GM19395 (cell line): ENCODE measurements around the gene ZNF385B.
"Not testable (repeated sequence)": the region's sequence is repeated elsewhere in the genome, so short reads cannot be mapped to it uniquely, and the experiment has no call there.

Experiments
- ATAC-seq: cut with Tn5 transposase; IDR thresholded peaks from one replicate; pipeline ENCODE4 v1.9.1; 2021; ENCODE audit warnings: mild to moderate bottlenecking, moderate library complexity; ENCODE audit not compliant: unreplicated experiment

ZNF385B gene

DNA sequence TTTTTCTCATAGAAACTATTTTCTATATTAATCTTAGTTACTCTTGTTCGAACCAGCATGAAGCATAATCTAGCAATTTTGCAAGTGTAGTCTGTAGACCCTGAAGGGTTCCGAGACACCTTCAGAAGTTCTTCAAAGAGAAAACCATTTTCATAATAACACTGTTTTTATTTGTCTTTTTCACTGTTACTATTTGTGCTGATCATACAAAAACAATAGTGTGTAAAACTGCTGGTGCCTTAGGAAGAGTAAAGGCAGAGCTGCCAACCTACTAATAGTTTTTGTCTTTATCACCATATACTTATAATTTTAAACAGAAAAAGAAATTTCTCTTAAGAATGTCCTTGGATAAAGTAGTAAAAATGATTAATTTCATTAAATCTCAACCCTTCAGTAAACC, 218.9 kb downstream of the ZNF385B start:
- no peak for ATAC-seq

DNA sequence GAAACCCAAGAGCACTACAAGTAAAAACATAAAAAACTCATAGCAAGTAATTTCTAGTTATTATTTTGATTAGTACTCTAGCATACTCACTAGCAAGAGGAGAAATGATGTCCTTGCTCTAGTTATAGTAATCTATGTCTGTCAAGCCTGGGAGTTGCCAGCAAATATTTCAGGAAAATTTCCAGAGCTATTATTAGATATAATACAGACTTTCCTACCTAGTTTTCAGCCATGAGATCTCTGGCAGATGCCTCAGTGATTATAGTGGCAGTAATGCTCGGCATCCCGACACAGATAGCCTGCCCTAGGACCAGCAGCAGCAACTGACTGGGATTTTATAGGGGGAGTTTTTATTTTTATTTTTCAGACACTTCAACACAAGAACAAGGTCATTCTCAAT, 224.4 kb downstream of the ZNF385B start:
- ATAC-seq: no peak

DNA sequence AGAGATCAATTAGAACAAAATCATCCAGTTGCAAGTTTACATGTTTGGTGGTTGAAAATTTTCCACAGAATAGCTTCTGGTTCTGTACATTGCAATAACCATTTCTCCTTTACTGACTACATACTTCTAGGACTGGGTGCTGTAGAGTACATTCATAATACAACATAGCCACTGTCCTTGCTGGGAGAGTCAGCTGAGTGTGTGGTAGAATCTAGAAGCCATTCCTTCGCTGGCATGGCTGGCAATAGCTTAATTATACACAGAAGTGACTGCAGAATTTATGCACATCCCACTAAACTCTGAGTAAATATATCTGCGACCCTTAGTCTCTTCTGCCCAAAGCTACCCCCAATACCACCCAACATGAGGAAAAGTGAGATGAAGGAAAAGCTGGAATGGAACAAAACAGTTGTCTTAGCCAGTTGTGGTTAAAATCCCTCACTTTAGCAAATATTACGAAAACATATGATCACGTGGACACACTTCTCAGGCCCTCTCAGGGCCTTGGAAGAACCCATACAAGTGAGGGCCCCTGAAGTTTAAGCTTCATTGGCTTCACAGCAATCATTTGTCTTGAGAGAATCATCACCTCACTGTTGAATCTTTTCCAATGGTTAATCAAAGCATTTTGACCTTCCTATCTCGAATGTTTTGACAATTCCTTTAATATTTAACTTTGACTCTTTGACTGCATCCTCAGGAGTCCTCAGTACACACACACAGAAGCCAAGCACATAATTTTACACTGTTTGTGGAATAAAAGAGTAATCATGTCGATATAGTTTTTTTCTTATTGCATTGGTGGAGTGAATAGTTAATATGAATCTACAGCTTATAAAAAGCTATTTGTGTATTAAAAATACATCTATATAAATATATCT, 225.1 kb downstream of the ZNF385B start:
- no peak for ATAC-seq

DNA sequence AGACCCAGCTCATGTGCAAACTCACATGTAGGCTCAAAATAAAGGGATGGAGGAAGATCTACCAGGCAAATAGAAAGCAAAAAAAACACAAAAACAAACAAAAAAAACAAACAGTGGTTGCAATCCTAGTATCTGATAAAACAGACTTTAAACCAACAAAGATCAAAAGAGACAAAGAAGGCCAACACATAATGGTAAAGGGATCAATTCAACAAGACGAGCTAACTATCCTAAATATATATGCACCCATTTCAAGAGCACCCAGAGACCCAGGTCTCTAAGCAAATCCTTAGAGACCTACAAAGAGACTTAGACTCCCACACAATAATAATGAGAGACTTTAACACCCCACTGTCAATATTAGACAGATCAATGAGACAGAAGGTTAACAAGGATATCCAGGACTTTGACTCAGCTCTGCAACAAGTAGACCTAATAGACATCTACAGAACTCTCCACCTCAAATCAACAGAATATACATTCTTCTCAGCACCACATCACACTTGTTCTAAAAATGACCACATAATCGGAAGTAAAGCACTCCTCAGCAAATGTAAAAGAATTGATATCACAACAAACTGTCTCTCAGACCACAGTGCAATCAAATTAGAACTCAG, 229.5 kb downstream of the ZNF385B start:
- ATAC-seq: not testable (repeated sequence)

DNA sequence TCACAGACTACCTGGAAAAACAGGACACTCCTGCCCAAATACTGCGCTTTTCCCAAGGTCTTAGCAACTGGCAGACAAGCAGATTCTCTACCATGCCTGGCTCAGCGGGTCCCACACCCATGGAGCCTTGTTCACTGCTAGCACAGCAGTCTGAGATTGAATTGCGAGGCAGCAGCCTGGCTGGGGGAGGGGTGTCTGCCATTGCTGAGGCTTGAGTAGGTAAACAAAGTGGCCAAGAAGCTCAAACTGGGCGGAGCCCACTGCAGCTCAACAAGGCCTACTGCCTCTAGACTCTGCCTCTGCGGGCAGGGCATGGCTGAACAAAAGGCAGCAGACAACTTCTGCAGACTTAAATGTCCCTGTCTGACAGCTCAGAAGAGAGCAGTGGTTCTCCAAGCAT, 231.6 kb downstream of the ZNF385B start:
- not testable (repeated sequence) for ATAC-seq

DNA sequence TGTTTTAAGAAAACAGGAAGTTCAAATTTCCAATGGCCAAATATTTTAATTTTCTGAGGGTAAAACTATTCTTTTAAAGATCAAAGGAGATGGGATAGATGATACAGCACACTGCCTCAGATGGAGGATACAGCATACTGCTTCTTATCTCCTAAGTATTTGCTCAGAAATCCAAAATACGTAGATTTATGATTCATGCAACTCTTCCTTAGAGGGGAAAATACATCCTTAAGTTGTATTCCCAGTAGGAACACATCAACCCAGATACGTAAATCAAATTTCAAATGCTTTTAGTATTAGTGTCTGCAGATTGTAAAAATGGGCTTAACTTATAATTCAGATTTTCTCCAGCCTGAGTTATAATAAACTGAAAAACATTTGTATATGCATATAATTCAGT, 235.2 kb downstream of the ZNF385B start:
- no peak for ATAC-seq

DNA sequence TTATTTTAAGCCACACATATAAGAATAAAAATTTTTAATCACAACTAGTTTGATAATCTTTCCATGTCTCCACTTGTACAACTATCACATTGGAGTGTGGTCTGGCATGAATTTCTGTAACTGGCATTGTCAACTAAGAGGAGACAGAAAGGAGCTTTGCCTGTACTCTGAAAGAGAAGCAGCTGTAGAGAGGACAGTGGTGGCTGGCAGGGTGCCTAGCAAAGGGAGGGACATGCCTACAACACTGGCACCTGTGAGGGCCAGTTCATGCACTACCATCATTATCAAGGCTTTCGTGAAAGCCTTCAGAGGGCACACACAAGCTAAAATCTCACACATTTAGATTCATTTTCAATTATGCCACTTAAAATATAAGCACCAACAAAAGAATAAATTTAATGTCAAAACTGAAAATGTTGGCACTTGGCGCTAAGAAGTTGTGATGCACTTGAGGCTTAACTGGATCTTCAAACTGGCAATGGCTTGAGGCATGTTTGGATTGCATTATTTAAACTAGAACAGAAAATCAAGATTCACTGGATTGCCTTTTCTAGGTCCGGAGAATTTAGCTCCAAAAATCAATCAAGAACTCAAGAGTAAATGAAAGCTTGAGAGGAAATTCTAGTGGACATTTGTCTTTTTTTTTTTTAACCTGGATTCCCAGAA, 238.6 kb downstream of the ZNF385B start:
- no peak for ATAC-seq

DNA sequence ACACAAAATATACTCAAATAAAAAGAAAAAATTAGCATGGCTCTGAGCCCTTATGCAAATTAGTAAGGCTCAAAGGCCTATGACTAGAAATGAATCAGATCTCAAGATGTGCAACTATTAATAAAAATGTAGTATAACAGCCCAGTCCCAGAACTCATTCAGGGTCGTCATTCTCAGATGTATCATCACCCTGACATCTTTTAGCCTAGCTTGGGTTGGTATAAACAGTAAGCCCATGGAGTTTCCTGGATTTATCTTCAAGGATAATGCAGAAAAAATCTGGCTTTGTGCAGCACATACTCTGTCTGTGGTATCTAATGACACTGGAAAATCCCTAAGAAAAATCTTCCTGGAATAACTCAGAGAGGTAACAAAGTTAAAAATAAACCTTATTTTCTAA, 239.3 kb downstream of the ZNF385B start:
- no peak for ATAC-seq

DNA sequence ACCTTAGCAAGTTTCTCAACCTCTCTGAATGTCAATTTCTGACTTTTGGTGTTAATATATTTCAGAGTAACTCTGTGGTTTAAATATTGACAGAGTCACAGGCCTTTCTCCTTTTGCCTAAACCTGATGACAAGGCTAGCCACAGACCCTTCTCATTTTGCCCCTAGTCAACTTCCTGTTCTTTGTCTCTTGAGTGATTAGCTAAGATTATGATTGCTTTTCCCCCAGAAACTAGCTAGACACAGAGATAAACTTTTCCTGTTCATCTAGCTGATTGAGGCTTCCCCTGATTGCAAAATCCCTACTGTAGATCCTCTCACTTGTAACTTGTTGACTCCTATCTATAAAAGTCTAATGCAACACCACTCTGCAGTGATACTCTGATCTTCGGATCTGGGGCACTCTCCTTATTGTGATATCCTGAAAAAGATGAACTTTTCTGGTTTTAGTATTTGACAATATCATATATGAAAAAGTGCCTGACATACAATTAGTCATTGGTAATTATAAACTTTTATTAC, 241.4 kb downstream of the ZNF385B start:
- no peak for ATAC-seq

DNA sequence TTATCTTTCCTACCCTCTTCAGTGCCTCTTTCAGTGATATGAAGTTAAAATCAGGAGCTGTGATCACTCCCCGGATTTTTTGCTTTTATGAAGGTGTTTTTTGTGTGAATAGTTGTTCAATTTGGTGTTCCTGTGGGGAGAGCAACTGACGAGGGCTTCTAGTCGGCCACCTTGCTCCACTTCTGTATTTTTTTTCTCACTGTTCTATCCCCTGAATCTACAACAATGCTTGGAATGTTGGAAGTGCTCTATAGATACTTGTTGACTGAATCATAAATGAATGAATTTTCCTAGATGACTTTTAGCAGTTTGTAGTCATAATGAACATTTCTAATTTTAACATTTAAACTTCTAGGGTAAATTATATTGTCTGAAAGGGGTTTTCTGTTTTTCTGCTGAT, 247.3 kb downstream of the ZNF385B start:
- no peak for ATAC-seq

DNA sequence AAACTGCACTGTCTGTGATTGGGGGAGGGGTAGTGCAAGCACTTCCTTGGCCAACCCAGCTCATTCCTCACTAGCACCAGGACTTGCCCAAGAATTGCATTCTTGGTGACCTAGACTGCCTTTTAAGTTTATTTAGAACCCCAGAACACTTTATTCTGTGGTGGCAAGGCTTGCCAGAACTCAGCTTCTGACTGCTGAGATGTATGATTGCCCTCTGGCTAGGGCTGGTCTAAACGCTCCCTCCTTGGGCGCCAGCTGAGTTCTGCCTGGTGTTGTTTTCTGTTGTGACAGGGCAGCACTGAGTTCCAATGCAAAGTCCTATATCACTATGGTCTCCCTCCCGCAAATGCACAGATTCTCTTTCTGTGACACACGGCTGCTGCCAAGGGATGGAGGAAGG, 247.7 kb downstream of the ZNF385B start:
- ATAC-seq: no peak

DNA sequence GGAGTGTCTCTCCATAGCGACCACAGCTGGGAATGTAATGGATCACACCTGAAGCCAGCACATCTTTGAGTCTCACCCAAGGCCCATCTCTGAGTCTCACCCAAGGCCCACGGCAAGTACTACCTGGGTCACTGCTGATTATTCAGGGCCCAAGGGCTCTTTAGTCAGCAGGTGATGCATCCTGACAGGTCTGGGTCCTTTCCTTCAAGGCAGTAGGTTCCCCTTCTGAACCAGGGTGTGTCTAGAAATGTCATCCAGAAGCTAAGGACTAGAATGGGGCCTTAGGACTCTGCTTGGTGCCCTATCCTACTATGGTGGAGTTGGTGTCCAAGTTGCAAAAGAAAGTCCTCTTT, 248.1 kb downstream of the ZNF385B start:
- no peak for ATAC-seq

DNA sequence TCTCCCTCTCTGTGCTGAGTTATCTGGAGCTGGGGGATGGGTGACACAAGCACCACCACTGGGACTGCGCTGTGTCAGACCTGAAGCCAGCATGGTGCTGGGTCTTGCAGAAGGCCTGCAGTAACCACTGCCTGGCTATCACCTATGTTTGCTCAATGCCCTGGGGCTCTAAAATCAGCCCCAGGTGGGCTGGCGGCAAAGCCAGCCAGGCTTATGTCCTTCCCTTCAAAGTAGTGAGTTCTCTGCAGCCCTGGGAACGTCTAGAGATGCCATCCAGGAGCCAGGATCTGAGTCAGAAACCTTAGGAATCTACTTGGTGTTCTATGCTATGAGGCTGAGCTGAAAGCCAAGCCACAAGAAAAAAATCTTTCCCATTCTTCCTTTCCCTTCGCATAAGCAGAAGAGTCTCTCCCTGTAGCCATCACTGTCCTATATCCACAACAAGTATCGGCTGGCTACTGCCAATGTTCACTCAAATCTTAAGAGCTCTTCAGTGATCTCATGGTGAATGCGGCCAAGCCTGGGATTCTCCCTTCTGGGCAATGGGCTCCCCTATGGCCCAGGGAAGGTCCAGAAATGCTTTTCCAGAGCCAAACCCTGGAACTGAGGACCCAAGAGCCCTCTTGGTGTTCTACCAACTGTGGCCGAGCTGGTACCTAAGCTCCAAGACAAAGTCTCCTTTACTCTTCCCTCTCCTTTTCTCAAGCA, 248.7 kb downstream of the ZNF385B start:
- no peak for ATAC-seq

DNA sequence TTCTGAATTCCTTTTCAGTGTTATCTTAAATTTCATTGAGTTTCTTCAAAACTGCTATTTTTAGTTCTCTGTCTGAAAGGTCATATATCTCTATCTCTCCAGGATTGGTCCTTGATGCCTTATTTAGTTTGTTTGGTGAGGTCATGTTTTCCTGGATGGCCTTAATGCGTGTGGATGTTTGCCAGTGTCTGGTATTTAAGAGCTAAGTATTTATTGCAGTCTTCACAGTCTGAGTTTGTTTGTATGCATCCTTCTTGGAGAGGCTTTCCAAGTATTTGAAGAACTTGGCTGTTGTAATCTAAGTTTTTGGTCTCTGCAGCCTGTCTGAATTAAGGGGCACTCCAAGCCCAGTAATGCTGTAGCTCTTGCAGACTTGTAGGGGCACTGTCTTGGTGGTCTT, 249.3 kb downstream of the ZNF385B start:
- ATAC-seq: no peak

DNA sequence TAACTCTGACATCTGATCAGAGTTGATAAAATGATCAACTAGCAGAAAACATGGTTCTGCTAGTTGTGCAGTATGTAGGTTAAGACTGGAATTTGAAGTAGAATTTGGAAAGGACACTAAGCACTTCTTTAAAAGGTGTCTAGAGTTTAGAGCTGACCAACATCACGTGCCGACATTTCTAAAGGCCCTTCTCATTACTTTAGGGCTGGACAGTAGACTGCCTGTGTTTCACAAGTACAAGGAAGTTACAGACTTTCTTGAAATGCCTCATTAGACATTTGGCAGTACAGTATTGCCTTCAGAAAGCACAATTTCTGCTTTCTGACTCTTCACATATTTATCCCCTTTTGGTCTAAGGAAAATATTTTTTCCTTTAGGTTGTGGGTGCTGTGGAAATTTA, 255.3 kb downstream of the ZNF385B start:
- no peak for ATAC-seq

DNA sequence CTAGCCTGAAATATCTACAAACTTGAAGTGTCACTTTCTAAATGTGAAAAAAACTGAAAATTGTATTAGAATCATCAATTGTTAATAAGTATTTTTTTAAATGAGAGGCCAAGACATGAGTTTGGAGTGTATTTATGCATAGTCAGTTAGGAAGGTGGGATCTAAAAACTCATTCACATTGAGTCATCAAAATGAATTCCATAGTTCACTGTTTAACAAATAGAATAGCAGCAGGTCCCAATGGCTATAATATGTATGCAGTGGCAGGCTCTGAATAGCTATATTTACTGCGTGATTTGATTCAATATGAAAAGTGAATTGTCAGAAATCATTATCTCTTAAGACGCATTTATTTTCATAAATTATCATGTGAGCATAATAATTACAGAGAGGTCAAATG, 256.1 kb downstream of the ZNF385B start:
- ATAC-seq: no peak

DNA sequence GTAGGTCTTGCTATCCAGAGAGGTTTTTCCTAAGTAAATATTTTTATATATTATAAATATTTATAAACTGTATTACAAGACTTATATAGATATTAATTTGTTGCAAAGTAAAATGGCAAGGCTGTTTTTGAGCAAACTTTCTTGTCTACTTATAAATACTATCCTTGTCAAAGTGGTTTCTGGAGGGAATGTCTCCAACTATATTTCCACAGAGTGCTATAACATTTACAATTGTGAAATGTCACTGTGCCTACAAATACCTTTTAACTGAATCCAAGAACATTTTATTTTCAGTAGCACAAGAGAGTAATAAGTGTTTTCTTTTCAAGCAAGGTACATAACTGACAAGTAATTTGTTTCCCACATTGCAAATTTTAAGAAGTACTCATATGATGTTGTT, 256.8 kb downstream of the ZNF385B start:
- ATAC-seq: no peak

DNA sequence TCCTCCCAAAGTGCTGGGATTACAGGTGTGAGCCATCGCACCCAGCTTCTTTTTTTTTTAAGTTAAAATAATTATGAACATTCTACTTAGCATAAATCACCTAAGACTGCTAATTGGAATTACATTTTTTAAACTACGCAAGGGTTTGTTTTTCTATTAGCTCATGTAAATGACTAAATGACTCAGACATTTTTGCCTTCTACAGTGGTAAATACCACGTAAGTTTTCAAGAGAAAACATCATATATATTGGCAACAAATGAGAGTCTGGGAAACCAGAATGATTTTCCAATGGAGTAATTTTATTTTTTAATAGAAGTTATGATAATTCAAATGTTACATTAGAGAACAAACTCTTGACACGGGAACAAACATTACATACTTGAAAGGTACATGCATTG, 259.0 kb downstream of the ZNF385B start:
- ATAC-seq: no peak

DNA sequence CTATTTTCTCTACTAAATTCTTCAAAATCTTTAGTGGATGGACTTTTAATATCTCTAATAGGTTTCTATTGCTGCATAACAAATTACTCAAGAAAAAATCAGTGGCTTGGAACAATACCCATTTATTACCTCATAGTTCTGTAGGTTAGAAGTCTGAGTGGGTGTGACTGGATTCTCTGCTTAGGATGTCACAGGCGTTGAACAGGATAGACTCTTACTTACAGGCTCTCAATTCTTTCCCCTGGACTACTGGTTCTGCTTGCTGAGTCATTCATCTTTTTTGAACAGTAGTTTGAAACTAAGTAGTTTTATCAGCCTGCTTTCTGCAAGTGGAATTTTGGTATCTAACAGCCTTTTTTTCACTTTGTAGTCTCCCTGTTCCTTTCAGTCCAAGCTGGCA, 265.4 kb downstream of the ZNF385B start:
- ATAC-seq: no peak

DNA sequence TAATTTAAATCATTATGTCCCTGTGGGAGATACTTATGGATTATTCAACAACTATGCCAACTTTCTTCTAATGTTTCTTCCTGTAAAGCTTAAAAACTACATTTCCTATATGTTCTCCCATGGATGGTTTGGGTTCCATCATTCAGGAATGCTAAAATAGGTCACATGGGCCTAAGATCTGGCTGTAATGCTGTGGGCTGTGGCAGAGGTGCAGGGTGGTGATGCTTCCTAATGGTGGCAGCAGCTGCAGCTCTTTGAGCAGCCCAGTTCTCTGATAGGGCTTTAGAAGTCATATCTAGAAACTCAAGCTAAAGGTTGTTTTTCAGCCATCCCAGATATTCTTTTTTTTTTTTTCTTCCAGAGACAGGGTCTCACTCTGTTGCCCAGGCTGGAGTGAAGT, 266.1 kb downstream of the ZNF385B start:
- no peak for ATAC-seq
